Astrocyte (in vitro differentiated cells and primary cell): ENCODE data around the gene UBAP1.
"Not testable (repeated sequence)": the region's sequence is repeated elsewhere in the genome, so short reads cannot be mapped to it uniquely, and the experiment has no call there.

Source experiments
- CTCF ChIP-seq: IDR thresholded peaks from 2 replicates; pipeline ENCODE4 v1.5.1; 2011; ENCODE audit warnings: low read depth, mild to moderate bottlenecking, inconsistent platforms, low read length, moderate library complexity; ENCODE audit not compliant: insufficient read depth
- EZH2 ChIP-seq: IDR thresholded peaks from 2 replicates; pipeline ENCODE4 v1.6.1; 2012; ENCODE audit warnings: mild to moderate bottlenecking, low read length, inconsistent platforms; ENCODE audit not compliant: insufficient read depth

- not testable (repeated sequence) for TF ChIP-seq CTCF, EZH2
These were observed 40.2 kb upstream of the UBAP1 start for GRCh38 chr9:34138644-34139043.
